ENCODE data around the gene COASY.

COASY gene

GRCh38 chr17:42519546-42520491, 42.1 kb upstream of the COASY start:
- Histone ChIP-seq H3K4me3 (ENCODE audit: low read depth, low read length, poor library complexity, severe bottlenecking) (no peak overlapping the region), H3K27me3 (ENCODE audit: insufficient read depth, low read length) (no peaks in the 10 kb centered on the region), H3K9me3 (ENCODE audit: low read length) (no peaks in the 10 kb centered on the region), H3K27ac (ENCODE audit: low read depth, low read length, poor library complexity, severe bottlenecking) (no peak overlapping the region), H3K79me2 (ENCODE audit: insufficient read depth, low read length) (no peaks in the 10 kb centered on the region), H3K36me3 (ENCODE audit: insufficient read depth, low read length) (peaks cover 10% of the 10 kb centered on the region; the same call in 1 of the 2 replicates), H3K4me1 (ENCODE audit: insufficient read depth, low read length, severe bottlenecking) (no peaks in the 10 kb centered on the region), H2AFZ (ENCODE audit: low read length) (no peak overlapping the region), H3F3A (ENCODE audit: insufficient read depth, low read length) (no peaks in the 10 kb centered on the region; the same call in 1 of the 2 replicates), H4K20me1 (ENCODE audit: insufficient read depth, low read length) (no peaks in the 10 kb centered on the region), H3K4me2 (ENCODE audit: low read length) (no peak overlapping the region), H3K9ac (ENCODE audit: low read length) (no peak overlapping the region), H3K9me2 (ENCODE audit: low read depth, low read length) (no peaks in the 10 kb centered on the region)
- no peak for TF ChIP-seq EZH2 (IDR thresholded peaks at IDR 0.05; ENCODE audit: borderline replicate concordance, low read length)
- TF ChIP-seq, protein P1, sequence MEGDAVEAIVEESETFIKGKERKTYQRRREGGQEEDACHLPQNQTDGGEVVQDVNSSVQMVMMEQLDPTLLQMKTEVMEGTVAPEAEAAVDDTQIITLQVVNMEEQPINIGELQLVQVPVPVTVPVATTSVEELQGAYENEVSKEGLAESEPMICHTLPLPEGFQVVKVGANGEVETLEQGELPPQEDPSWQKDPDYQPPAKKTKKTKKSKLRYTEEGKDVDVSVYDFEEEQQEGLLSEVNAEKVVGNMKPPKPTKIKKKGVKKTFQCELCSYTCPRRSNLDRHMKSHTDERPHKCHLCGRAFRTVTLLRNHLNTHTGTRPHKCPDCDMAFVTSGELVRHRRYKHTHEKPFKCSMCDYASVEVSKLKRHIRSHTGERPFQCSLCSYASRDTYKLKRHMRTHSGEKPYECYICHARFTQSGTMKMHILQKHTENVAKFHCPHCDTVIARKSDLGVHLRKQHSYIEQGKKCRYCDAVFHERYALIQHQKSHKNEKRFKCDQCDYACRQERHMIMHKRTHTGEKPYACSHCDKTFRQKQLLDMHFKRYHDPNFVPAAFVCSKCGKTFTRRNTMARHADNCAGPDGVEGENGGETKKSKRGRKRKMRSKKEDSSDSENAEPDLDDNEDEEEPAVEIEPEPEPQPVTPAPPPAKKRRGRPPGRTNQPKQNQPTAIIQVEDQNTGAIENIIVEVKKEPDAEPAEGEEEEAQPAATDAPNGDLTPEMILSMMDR (IDR thresholded peaks at IDR 0.05; ENCODE audit: low read length) = no peak

DNA sequence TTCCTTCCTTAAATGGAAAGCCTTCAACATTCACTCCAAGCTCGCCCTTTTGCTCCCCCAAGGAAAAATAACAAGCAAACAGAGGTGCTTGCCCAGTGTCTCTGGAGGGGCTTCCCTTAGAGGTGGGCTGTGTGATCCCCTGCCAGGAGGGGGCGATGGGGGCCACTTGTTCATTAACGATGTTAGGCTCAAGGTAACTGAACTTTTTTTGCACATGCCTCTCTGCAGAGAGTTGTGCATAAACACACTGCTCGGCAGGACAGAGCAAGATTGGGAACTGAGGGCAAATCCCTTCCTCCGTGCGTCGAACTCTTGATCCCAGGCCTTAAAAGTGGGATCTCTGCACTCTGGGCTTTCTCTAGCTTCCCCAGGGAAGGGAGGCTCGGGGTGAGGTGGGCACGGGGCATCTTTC, 41.4 kb upstream of the COASY start:
- Histone ChIP-seq H3F3A (ENCODE audit: insufficient read depth, low read length) (no peaks in the 10 kb centered on the region; the same call in 1 of the 2 replicates), H4K20me1 (ENCODE audit: insufficient read depth, low read length) (no peaks in the 10 kb centered on the region), H2AFZ (ENCODE audit: low read length) (no peak overlapping the region), H3K4me3 (ENCODE audit: low read depth, low read length, poor library complexity, severe bottlenecking) (no peak overlapping the region), H3K4me1 (ENCODE audit: insufficient read depth, low read length, severe bottlenecking) (no peaks in the 10 kb centered on the region), H3K9ac (ENCODE audit: low read length) (no peak overlapping the region), H3K9me3 (ENCODE audit: low read length) (no peaks in the 10 kb centered on the region), H3K9me2 (ENCODE audit: low read depth, low read length) (no peaks in the 10 kb centered on the region), H3K36me3 (ENCODE audit: insufficient read depth, low read length) (peaks cover 10% of the 10 kb centered on the region; the same call in 1 of the 2 replicates), H3K79me2 (ENCODE audit: insufficient read depth, low read length) (no peaks in the 10 kb centered on the region), H3K4me2 (ENCODE audit: low read length) (no peak overlapping the region), H3K27ac (ENCODE audit: low read depth, low read length, poor library complexity, severe bottlenecking) (no peak overlapping the region), H3K27me3 (ENCODE audit: insufficient read depth, low read length) (no peaks in the 10 kb centered on the region)
- TF ChIP-seq, protein P1 (IDR thresholded peaks at IDR 0.05; ENCODE audit: low read length) = peak; percentile 66
- TF ChIP-seq EZH2 (IDR thresholded peaks at IDR 0.05; ENCODE audit: borderline replicate concordance, low read length) = no peak

GRCh38 chr17:42521036-42521435, 40.9 kb upstream of the COASY start:
- Histone ChIP-seq H3K4me3 (ENCODE audit: low read depth, low read length, poor library complexity, severe bottlenecking) (no peak overlapping the region), H3K36me3 (ENCODE audit: insufficient read depth, low read length) (peaks cover 10% of the 10 kb centered on the region; the same call in 1 of the 2 replicates), H3K27me3 (ENCODE audit: insufficient read depth, low read length) (no peaks in the 10 kb centered on the region), H3K9me3 (ENCODE audit: low read length) (no peaks in the 10 kb centered on the region), H3K9ac (ENCODE audit: low read length) (no peak overlapping the region), H2AFZ (ENCODE audit: low read length) (no peak overlapping the region), H3K4me1 (ENCODE audit: insufficient read depth, low read length, severe bottlenecking) (no peaks in the 10 kb centered on the region), H3K4me2 (ENCODE audit: low read length) (no peak overlapping the region), H4K20me1 (ENCODE audit: insufficient read depth, low read length) (no peaks in the 10 kb centered on the region), H3K27ac (ENCODE audit: low read depth, low read length, poor library complexity, severe bottlenecking) (no peak overlapping the region), H3K9me2 (ENCODE audit: low read depth, low read length) (no peaks in the 10 kb centered on the region), H3F3A (ENCODE audit: insufficient read depth, low read length) (no peaks in the 10 kb centered on the region), H3K79me2 (ENCODE audit: insufficient read depth, low read length) (no peaks in the 10 kb centered on the region)
- TF ChIP-seq EZH2 (IDR thresholded peaks at IDR 0.05; ENCODE audit: borderline replicate concordance, low read length) = no peak
- TF ChIP-seq, protein P1 (IDR thresholded peaks at IDR 0.05; ENCODE audit: low read length) = no peak

Measured in OCI-LY1 (cell line).